GM06990 (cell line): Measurements from ENCODE around the gene EML6.

Experiments
- DNase-seq: peaks from one replicate; pipeline ENCODE4 v3.0.0-alpha.2; 2011; ENCODE audit not compliant: insufficient read length; ENCODE audit errors: extremely low read depth
- H3K27me3 ChIP-seq: replicated peaks from 2 replicates; pipeline ENCODE4 v1.6.0; 2011; ENCODE audit warnings: low read length; ENCODE audit not compliant: control insufficient read depth, insufficient read depth
- H3K36me3 ChIP-seq: 2 replicates; pipeline ENCODE4 v1.5.1; 2011; ENCODE audit warnings: low read length; ENCODE audit not compliant: control insufficient read depth, insufficient read depth
- H3K4me3 ChIP-seq: replicated peaks from 2 replicates; pipeline ENCODE4 v1.5.1; 2011; ENCODE audit warnings: low read depth, mild to moderate bottlenecking, control low read depth, low read length
- CTCF ChIP-seq: IDR thresholded peaks from 2 replicates; pipeline ENCODE4 v1.5.1; 2011; ENCODE audit warnings: low read length, control low read depth, mild to moderate bottlenecking, inconsistent platforms; ENCODE audit not compliant: insufficient read depth, poor library complexity, severe bottlenecking

The EML6 gene

GRCh38 chr2:54945391-54946219 lies 222.1 kb downstream of the EML6 start:
- Histone ChIP-seq H3K27me3 (no peaks in the 10 kb centered on the region), H3K4me3 (no peak overlapping the region), H3K36me3 (no peaks in the 10 kb centered on the region)
- DNase-seq = peak; percentile 32
- no peak for TF ChIP-seq CTCF

- no peak for TF ChIP-seq CTCF
- Histone ChIP-seq H3K27me3 (no peaks in the 10 kb centered on the region), H3K4me3 (no peak overlapping the region), H3K36me3 (no peaks in the 10 kb centered on the region)
- DNase-seq = no peak
Measured at GRCh38 chr2:54946220-54946805, 222.9 kb downstream of the EML6 start.

- Histone ChIP-seq H3K36me3 (no peaks in the 10 kb centered on the region), H3K4me3 (no peak overlapping the region), H3K27me3 (no peaks in the 10 kb centered on the region)
- no peak for TF ChIP-seq CTCF
- no peak for DNase-seq
Measured at GRCh38 chr2:54947136-54947535, 223.7 kb downstream of the EML6 start.

- DNase-seq = no peak
- Histone ChIP-seq H3K4me3 (no peak overlapping the region), H3K36me3 (no peaks in the 10 kb centered on the region), H3K27me3 (no peaks in the 10 kb centered on the region)
- TF ChIP-seq CTCF = no peak
Measured at GRCh38 chr2:54947646-54948045, 224.2 kb downstream of the EML6 start.

GRCh38 chr2:54948120-54948519 lies 224.7 kb downstream of the EML6 start:
- Histone ChIP-seq H3K4me3 (no peak overlapping the region), H3K36me3 (no peaks in the 10 kb centered on the region), H3K27me3 (no peaks in the 10 kb centered on the region)
- DNase-seq = no peak
- TF ChIP-seq CTCF = no peak

- DNase-seq = no peak
- no peak overlapping the region for H3K4me3 ChIP-seq
- H3K27me3 ChIP-seq = no peaks in the 10 kb centered on the region
- TF ChIP-seq CTCF = no peak
- no peaks in the 10 kb centered on the region for H3K36me3 ChIP-seq
Measured at GRCh38 chr2:54949431-54949830, 226.0 kb downstream of the EML6 start.
